HG02852 (cell line): Measurements from ENCODE around the gene DENND4B.
"Not testable (repeated sequence)": the region's sequence is repeated elsewhere in the genome, so short reads cannot be mapped to it uniquely, and the experiment has no call there.

Source experiments
- ATAC-seq: cut with Tn5 transposase; IDR thresholded peaks from one replicate; pipeline ENCODE4 v1.9.1; 2021; ENCODE audit warnings: mild to moderate bottlenecking, moderate library complexity; ENCODE audit not compliant: unreplicated experiment

Gene DENND4B

GRCh38 chr1:153946622-153947241 lies at the start of gene DENND4B:
DENND4B (minus strand) TSS chr1:153946718; CDS start chr1:153944374, 2,344 bp downstream.
- peak; percentile 64 for ATAC-seq

GRCh38 chr1:153995640-153996039 lies 49.1 kb upstream of the DENND4B start:
- no peak for ATAC-seq

GRCh38 chr1:153995202-153995601 lies 48.7 kb upstream of the DENND4B start:
- ATAC-seq, result no peak

- no peak for ATAC-seq
These were observed 45.3 kb upstream of the DENND4B start for GRCh38 chr1:153991806-153992205.

- no peak for ATAC-seq
These were observed 44.7 kb upstream of the DENND4B start for GRCh38 chr1:153991151-153991630.

- ATAC-seq, result peak; percentile 71
These were observed 44.1 kb upstream of the DENND4B start, which contains the start of gene RPS27 for GRCh38 chr1:153990468-153991150. RPS27 (plus strand) TSS chr1:153990762; CDS start chr1:153990797, 35 bp downstream.

- no peak for ATAC-seq
These were observed 41.1 kb upstream of the DENND4B start for GRCh38 chr1:153987621-153988020.

- no peak for ATAC-seq
These were observed 39.6 kb upstream of the DENND4B start, which contains the start of gene RAB13 for GRCh38 chr1:153985941-153986761. RAB13 (minus strand) TSS chr1:153986339; CDS start chr1:153986236, 103 bp downstream.

- ATAC-seq, result no peak
These were observed 38.9 kb upstream of the DENND4B start for GRCh38 chr1:153985341-153985912.

GRCh38 chr1:153984123-153984894 lies 37.8 kb upstream of the DENND4B start:
- no peak for ATAC-seq

- ATAC-seq, result not testable (repeated sequence)
These were observed 35.2 kb upstream of the DENND4B start for GRCh38 chr1:153981735-153982134.

- not testable (repeated sequence) for ATAC-seq
These were observed 32.6 kb upstream of the DENND4B start for GRCh38 chr1:153979091-153979490.

- no peak for ATAC-seq
These were observed 31.9 kb upstream of the DENND4B start for GRCh38 chr1:153978274-153978909.

- peak; percentile 83 for ATAC-seq
These were observed 31.0 kb upstream of the DENND4B start, which contains the start of gene JTB for GRCh38 chr1:153977250-153978240. JTB (minus strand) TSS chr1:153977674; CDS start chr1:153977252, 422 bp downstream.

GRCh38 chr1:153976819-153977249 lies 30.3 kb upstream of the DENND4B start:
- peak; percentile 23 for ATAC-seq

GRCh38 chr1:153973525-153973924 lies 27.0 kb upstream of the DENND4B start:
- no peak for ATAC-seq

GRCh38 chr1:153973071-153973470 lies 26.6 kb upstream of the DENND4B start:
- ATAC-seq, result no peak

- ATAC-seq, result no peak
These were observed 23.8 kb upstream of the DENND4B start for GRCh38 chr1:153970346-153970745.
